ENCODE data around the gene PKN2. TPM values are rescaled to one million over a fixed set of nuclear protein-coding genes. Genes with fewer than 3 reads are reported as not detected.
A peak's percentile ranks its signal among the peaks of the same experiment; 100 is the strongest.

PKN2 gene
- total and polyA plus RNA-seq, 2 experiments from 2014 or later: 14.6 to 29.4 TPM

DNA sequence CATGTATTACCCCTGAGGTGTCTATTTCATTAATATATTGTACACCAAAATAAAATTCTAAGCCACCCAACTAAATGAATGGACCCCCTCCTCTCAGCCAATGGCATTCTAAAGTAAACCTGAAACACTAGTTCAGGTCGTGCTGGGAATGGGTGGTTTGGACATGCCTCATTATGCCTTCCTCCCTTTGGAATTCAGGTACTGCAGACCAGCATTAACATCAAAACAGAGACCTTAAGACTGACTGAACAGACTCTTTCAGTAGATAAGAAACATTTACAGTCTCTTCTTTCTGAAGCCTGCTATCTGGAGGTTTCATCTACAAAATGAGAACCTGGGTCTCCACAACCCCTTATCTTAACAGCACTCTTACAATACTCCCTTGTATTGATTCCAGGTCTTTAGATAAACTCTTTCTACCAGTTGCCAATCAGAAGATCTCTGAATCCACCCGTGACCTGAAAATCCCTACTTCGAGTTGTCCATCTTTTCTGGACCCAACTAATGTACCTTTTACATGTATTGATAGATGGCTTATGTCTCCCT lies 93.6 kb downstream of the PKN2 start (continued):
- TF ChIP-seq, protein P1, sequence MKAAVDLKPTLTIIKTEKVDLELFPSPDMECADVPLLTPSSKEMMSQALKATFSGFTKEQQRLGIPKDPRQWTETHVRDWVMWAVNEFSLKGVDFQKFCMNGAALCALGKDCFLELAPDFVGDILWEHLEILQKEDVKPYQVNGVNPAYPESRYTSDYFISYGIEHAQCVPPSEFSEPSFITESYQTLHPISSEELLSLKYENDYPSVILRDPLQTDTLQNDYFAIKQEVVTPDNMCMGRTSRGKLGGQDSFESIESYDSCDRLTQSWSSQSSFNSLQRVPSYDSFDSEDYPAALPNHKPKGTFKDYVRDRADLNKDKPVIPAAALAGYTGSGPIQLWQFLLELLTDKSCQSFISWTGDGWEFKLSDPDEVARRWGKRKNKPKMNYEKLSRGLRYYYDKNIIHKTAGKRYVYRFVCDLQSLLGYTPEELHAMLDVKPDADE (IDR thresholded peaks at IDR 0.05): no peak

DNA sequence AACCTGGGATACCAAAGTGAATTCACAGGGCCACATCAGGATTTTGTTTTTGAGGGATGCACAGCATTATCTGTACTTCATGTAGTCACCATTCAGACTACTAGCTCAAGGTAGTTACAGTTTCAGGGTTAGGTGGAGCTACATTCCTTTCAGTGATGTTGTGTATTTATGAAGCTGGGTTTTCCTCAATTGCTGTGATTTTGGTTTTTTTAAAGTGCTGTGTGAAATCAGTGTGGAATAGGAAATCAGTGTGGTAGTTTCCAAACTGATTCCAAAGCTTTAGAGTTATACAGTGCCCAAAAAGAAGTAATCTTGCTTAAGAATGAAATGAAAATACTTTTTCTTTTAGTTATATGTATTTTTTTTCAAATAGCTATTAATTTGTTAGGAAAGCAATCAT lies 95.8 kb downstream of the PKN2 start:
- Mint-ChIP-seq H3K9me3 (peaks cover 3% of the 10 kb centered on the region; the same call in 1 of the 3 replicates), H3K36me3 (ENCODE audit: low read depth) (peaks cover 46% of the 10 kb centered on the region), H3K27ac (no peak overlapping the region), H3K27me3 (ENCODE audit: insufficient read depth, low read depth, poor library complexity) (peaks cover 3% of the 10 kb centered on the region), H3K4me1 (peaks cover 60% of the 10 kb centered on the region), H3K4me3 (no peak overlapping the region)
- no peaks in the 10 kb centered on the region for H3K36me3 ChIP-seq (ENCODE audit: insufficient read depth)
- H3K4me3 ChIP-seq: no peak overlapping the region
- H3K4me2 ChIP-seq: no peak overlapping the region
- H3K79me2 ChIP-seq (replicated peaks; ENCODE audit: insufficient read depth): no peaks in the 10 kb centered on the region
- TF ChIP-seq CREB1 (CRISPR knock-in tag; IDR thresholded peaks at IDR 0.05; ENCODE audit: low read depth) (no peak), JUNB (IDR thresholded peaks at IDR 0.05; ENCODE audit: unreplicated experiment) (no peak)
- TF ChIP-seq, protein P1 (IDR thresholded peaks at IDR 0.05): no peak
- TF ChIP-seq, protein P2, sequence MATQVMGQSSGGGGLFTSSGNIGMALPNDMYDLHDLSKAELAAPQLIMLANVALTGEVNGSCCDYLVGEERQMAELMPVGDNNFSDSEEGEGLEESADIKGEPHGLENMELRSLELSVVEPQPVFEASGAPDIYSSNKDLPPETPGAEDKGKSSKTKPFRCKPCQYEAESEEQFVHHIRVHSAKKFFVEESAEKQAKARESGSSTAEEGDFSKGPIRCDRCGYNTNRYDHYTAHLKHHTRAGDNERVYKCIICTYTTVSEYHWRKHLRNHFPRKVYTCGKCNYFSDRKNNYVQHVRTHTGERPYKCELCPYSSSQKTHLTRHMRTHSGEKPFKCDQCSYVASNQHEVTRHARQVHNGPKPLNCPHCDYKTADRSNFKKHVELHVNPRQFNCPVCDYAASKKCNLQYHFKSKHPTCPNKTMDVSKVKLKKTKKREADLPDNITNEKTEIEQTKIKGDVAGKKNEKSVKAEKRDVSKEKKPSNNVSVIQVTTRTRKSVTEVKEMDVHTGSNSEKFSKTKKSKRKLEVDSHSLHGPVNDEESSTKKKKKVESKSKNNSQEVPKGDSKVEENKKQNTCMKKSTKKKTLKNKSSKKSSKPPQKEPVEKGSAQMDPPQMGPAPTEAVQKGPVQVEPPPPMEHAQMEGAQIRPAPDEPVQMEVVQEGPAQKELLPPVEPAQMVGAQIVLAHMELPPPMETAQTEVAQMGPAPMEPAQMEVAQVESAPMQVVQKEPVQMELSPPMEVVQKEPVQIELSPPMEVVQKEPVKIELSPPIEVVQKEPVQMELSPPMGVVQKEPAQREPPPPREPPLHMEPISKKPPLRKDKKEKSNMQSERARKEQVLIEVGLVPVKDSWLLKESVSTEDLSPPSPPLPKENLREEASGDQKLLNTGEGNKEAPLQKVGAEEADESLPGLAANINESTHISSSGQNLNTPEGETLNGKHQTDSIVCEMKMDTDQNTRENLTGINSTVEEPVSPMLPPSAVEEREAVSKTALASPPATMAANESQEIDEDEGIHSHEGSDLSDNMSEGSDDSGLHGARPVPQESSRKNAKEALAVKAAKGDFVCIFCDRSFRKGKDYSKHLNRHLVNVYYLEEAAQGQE (IDR thresholded peaks at IDR 0.05; ENCODE audit: unreplicated experiment): no peak
- H3F3A ChIP-seq (replicated peaks; ENCODE audit: low read depth): no peaks in the 10 kb centered on the region; the same call in 1 of the 2 replicates
- no peak for ATAC-seq
- H4K20me1 ChIP-seq (replicated peaks; ENCODE audit: insufficient read depth): no peaks in the 10 kb centered on the region
- H3K4me1 ChIP-seq (ENCODE audit: insufficient read depth): peaks cover 51% of the 10 kb centered on the region
- H2AFZ ChIP-seq: no peak overlapping the region
- H3K27ac ChIP-seq (ENCODE audit: low read depth): peak overlapping the region; percentile 94
- H3K27me3 ChIP-seq (ENCODE audit: insufficient read depth): no peaks in the 10 kb centered on the region
- no peaks in the 10 kb centered on the region for H3K9me2 ChIP-seq (ENCODE audit: insufficient read depth)
- DNase-seq (ENCODE audit: low spot score): no peak

DNA sequence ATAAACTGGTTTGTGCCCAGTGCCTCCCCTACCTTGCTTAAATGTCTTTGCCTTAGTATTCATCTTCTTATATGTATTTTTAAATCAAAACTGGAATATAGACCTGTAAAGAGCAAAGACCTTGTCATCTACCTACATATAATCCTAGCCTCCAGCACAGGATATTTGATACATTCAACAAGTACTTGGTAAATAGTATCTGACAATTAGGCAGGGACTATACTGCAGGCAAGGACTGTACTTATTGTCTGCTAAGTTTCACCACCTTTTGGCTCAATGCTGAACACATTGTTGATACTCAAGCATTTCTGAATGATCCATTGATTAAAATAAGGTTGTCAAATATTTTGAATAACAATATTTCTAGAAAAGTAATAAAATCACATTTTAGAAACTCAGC lies 96.4 kb downstream of the PKN2 start:
- DNase-seq (ENCODE audit: low spot score) (no peak), ATAC-seq (no peak)
- no peak overlapping the region for H3K27ac Mint-ChIP-seq
- no peak overlapping the region for H3K4me3 Mint-ChIP-seq
- H3F3A ChIP-seq (replicated peaks; ENCODE audit: low read depth): no peaks in the 10 kb centered on the region; the same call in 1 of the 2 replicates
- peaks cover 45% of the 10 kb centered on the region for H3K4me1 ChIP-seq (ENCODE audit: insufficient read depth)
- H3K4me2 ChIP-seq: no peak overlapping the region
- no peak overlapping the region for H2AFZ ChIP-seq
- peaks cover 3% of the 10 kb centered on the region for H3K27me3 Mint-ChIP-seq (ENCODE audit: insufficient read depth, low read depth, poor library complexity)
- no peaks in the 10 kb centered on the region; the same call in 1 of the 2 replicates for H3K36me3 ChIP-seq (ENCODE audit: insufficient read depth)
- no peaks in the 10 kb centered on the region for H4K20me1 ChIP-seq (replicated peaks; ENCODE audit: insufficient read depth)
- no peaks in the 10 kb centered on the region for H3K9me3 Mint-ChIP-seq
- peaks cover 56% of the 10 kb centered on the region for H3K4me1 Mint-ChIP-seq
- no peaks in the 10 kb centered on the region for H3K27me3 ChIP-seq (ENCODE audit: insufficient read depth)
- H3K4me3 ChIP-seq: no peak overlapping the region
- H3K9me2 ChIP-seq (ENCODE audit: insufficient read depth): no peaks in the 10 kb centered on the region
- no peak for TF ChIP-seq ZNF331 (CRISPR knock-in tag; IDR thresholded peaks at IDR 0.05; ENCODE audit: low read depth)
- TF ChIP-seq EZH2 (IDR thresholded peaks at IDR 0.05; ENCODE audit: low read depth, unreplicated experiment): no peak
- TF ChIP-seq, protein P2 (IDR thresholded peaks at IDR 0.05; ENCODE audit: unreplicated experiment): no peak
- no peak for TF ChIP-seq STAT1 (IDR thresholded peaks at IDR 0.05; ENCODE audit: unreplicated experiment)
- no peak for TF ChIP-seq POLR2AphosphoS5 (IDR thresholded peaks at IDR 0.05; ENCODE audit: low read depth)
- TF ChIP-seq, protein P3, sequence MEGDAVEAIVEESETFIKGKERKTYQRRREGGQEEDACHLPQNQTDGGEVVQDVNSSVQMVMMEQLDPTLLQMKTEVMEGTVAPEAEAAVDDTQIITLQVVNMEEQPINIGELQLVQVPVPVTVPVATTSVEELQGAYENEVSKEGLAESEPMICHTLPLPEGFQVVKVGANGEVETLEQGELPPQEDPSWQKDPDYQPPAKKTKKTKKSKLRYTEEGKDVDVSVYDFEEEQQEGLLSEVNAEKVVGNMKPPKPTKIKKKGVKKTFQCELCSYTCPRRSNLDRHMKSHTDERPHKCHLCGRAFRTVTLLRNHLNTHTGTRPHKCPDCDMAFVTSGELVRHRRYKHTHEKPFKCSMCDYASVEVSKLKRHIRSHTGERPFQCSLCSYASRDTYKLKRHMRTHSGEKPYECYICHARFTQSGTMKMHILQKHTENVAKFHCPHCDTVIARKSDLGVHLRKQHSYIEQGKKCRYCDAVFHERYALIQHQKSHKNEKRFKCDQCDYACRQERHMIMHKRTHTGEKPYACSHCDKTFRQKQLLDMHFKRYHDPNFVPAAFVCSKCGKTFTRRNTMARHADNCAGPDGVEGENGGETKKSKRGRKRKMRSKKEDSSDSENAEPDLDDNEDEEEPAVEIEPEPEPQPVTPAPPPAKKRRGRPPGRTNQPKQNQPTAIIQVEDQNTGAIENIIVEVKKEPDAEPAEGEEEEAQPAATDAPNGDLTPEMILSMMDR (conservative IDR thresholded peaks at IDR 0.05; ENCODE audit: low read depth in 2 of 2): no peak
- TF ChIP-seq CREB1 (CRISPR knock-in tag; IDR thresholded peaks at IDR 0.05; ENCODE audit: low read depth): no peak
- TF ChIP-seq EZH2phosphoT487 (IDR thresholded peaks at IDR 0.05; ENCODE audit: unreplicated experiment): no peak
- TF ChIP-seq NANOG (IDR thresholded peaks at IDR 0.05; ENCODE audit: borderline replicate concordance): no peak
- no peaks in the 10 kb centered on the region for H3K79me2 ChIP-seq (replicated peaks; ENCODE audit: insufficient read depth)
- H3K27ac ChIP-seq (ENCODE audit: low read depth): no peak overlapping the region
- H3K36me3 Mint-ChIP-seq (ENCODE audit: low read depth): peaks cover 46% of the 10 kb centered on the region

Data from GM23338 (cell line).